GM12874 (cell line): ENCODE measurements around the gene MRPL4.

Experiments used
- CTCF ChIP-seq: IDR thresholded peaks from 2 replicates; pipeline ENCODE4 v1.5.1; 2011; ENCODE audit warnings: low read depth, mild to moderate bottlenecking, control low read depth, low read length, moderate library complexity; ENCODE audit not compliant: insufficient read depth

MRPL4 gene

DNA sequence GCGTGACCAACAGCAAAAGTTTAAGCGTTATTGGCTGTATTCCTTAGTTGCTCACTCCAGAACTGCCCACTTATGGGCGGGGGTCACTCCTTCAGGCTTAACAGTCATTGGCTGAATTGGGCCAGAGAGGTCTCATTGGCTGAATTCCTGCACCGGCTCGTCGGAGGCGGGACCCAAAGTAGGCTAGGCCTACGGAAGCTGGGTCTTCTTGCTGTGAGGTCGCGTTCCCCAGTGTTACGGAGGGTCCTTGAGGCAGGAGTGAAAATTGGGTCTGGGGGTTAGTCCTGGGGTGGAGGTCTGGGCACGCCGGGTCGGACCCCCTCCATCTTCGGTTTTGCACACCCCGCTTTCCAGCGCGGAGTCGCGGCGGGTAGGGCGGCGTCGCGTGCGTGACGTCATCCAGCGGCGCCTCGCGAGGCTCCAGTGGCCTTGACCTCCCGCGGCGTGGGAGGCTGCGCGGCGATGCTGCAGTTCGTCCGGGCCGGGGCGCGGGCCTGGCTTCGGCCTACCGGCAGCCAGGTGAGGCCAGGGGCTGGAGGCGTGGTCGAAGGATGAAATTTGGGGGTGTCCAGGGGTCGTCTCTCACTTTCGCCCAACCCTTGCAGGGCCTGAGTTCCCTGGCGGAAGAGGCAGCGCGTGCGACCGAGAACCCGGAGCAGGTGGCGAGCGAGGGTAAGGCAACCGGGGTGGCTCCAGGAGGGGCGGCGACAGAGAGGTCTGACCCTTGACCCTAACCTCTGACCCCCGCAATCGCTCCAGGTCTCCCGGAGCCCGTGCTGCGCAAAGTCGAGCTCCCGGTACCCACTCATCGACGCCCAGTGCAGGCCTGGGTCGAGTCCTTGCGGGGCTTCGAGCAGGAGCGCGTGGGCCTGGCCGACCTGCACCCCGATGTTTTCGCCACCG lies at the start of gene MRPL4:
Gene MRPL4 (plus strand): TSS at position 423 of the 903 bp plus-strand sequence. CDS start 40 bp downstream, at position 463.
- TF ChIP-seq CTCF = no peak

DNA sequence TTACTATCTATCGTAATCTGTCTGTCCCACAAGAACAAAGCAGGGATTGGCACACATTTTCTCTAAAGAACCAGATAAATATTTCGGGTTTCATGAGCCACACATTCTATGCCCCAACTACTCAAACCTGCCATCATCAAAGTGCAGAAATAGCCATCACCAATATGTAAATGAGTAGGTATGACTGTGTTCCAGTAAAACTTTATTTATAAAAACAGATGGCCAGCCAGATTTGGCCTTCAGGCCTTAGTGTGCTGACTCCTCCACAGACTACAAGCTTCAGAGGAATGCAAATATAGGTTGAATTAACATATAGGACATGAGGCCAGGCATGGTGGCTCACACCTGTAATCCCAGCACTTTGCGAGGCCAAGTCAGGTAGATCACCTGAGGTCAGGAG lies 48.3 kb upstream of the MRPL4 start:
- TF ChIP-seq CTCF = no peak

DNA sequence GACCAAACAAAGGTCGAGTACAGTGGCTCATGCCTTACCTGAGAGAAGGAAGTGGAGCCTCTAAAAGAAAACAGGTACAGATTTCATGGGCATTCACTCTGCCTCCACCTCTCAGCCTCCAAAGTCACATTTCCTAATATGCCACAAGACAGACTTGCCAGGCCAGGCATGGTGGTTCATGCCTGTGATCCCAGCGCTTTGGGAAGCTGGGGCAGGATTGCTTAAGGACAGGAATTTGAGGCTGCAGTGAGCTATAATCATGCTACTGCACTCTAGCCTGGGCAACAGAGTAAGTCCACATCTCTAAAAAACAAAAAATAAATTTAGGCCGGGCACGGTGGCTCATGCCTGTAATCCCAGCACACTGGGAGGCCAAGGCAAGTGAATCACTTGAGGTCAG lies 46.4 kb upstream of the MRPL4 start:
- no peak for TF ChIP-seq CTCF

GRCh38 chr19:10206226-10206885 lies 45.7 kb upstream of the MRPL4 start:
- TF ChIP-seq CTCF = no peak

DNA sequence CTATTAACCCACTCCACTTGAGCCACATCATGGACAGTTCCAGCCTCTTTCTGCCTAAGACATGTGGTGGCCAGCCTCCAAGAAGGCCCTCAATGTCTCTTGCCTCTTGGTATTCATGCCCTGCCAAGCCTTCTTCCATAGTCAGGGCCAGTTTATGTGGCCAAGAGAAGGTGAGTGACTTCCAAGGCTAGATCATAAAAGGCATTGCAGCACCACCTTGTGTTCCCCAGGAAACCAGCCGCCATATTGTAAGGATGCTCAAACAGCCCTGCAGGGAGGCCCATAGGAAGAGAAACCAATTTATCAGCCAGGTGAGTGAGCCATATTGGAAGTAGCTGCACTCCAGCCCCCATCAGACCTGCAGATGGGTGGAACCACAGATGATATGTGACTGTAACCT lies 45.0 kb upstream of the MRPL4 start:
- TF ChIP-seq CTCF = no peak

- no peak for TF ChIP-seq CTCF
Measured at GRCh38 chr19:10209315-10209714, 42.7 kb upstream of the MRPL4 start.

GRCh38 chr19:10211061-10211460 lies 41.0 kb upstream of the MRPL4 start:
- TF ChIP-seq CTCF = no peak
